Hematopoietic multipotent progenitor cell treated with erythropoietin and hydrocortisone succinate and interleukin-3 and kit ligand, for 6 days (in vitro differentiated cells): ENCODE data around the gene BRD3OS.

Experiments used
- DNase-seq: peaks from one replicate; pipeline ENCODE4 v3.0.0-alpha.2; 2015

Gene BRD3OS

DNA sequence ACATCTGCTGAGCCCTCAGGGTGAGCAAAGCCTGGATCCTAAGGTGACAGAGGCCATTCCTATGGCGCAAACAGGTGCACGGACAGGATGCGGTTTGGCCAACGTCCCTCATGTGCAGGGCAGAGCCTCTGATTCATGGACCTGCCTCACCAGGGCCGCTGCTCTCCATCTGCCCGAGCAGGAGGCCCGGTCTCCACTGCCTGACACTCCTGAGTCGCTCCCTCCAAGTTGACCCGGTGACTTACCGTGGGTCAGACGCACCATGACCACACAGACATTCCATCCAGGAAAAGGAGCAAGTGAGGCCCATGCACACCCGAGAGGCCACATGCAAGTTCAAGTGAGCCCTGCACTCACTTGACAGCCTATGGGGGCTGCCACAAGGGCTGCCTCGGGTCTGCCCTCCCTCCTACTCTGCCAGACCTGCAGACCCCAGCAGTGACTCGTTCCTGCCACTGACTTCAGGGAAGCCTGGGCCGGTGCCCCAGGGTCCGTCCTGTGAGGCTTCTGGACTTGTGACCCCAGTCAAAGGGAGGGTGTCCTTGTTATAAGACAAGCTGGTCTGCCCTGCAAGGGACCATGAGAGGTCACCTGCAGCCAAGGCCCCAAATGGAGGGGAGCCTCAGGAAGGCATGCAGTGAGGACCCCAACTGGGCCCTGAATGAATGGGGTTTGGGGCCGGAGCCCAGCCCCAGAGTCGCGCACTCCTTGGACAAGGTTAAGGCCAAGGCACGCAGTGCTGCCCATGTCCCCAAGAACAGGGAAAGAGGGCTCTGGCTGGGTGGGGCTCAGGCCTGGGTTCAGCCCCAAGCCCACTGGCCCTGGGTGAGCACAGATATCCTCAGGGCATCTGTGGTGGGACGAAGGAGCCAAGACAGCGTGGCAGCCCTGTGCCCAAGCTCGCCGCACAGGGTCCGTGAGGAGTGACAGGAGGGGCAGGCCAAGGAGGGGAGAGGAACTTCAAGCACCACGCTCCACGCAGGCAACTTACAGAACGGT, 10.1 kb downstream of the BRD3OS start:
- DNase-seq = no peak

DNA sequence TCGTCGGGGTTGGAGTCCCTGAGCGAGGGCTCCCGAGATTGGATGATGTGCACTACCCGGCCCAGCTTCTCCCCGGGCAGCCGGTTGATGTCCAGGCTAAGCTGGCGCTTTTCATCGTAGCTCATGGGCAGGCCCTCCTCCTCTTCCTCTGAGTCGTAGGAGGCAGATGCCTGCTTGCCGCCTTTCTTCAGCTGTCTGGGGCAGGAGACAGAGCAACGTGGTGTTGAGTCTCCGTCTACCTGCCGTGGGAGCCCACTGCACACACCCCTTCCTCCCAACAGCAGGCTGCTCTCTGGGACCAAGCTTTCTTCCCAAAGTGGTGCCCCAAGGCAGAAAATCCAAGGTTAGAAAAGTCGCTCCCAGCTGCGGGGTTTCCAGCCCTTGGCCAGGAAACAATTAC, 10.8 kb downstream of the BRD3OS start:
- DNase-seq = no peak

DNA sequence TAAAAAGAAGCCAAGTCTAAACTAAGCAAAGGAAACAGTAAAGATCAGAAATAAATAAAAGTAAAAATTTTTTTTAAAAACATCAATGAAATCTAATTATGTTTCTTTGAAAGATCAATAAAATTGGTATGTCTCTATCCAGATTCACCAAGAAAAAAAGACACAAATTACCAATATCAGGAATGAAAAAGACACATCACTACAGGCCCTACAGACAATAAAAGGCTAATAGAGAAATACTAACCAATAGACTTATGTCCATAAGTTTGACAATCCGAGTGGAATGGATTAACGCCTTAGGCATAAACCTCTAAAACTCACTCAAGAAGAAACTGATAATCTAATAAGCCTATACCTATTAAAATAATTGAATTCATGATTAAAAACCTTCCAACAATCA, 12.4 kb downstream of the BRD3OS start:
- DNase-seq = no peak

DNA sequence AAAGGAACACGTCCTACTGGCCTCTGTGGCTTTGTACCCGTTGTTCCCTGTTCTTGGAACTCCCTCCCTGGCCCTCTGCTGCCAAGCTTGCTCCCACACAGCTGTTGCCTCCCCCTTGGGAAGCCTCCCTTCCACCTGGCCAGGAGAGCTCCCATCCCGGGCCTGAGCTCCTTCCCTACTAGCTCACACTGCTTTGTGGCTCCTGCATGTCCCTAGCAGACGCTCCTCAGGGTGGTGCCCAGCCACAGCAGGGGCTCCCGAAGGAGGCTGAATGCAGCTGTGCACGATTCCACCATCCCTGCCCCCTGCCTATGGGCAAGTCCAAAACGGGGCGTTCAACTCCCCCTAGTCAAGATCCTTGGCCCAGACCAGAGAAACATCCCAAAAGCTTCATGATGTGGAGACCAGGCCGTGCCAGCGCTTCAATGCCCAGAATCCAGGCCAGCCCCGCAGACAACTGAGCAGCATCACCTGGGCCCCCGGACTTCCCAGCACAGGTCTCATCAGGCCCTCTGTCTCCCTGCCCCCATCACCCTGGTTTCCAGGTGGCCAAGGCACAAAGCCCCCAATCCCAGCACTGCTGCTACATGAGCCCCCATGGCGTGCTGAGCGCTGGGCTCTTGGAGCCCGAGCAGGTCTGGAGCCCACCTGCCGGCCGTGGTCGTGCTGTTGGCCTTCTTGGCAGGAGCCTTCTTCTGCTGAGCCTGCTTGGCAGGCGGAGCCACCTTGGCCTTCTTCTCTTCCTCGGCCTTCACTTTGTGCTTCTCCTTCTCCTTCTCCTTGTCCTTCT, 14.3 kb downstream of the BRD3OS start:
- no peak for DNase-seq

DNA sequence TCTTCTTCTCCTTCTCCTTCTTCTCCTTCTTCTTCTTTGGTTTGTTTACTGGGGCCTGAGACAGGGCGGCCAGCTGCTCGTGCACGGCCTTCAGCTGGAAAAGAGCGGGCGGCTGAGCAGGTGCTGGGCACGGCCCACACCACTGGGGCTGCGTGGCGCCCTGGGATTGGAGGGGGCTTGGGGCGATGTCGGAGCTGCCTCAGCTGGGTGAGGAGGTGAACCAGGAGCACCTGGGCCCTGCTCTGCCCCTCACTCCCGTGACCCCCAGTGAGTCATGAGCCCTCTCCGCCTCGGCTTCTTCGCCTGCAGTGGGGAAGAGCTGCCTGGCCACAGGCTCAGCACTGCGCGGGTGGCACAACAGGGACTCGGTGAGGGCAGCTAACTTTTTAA, 14.9 kb downstream of the BRD3OS start:
- no peak for DNase-seq

DNA sequence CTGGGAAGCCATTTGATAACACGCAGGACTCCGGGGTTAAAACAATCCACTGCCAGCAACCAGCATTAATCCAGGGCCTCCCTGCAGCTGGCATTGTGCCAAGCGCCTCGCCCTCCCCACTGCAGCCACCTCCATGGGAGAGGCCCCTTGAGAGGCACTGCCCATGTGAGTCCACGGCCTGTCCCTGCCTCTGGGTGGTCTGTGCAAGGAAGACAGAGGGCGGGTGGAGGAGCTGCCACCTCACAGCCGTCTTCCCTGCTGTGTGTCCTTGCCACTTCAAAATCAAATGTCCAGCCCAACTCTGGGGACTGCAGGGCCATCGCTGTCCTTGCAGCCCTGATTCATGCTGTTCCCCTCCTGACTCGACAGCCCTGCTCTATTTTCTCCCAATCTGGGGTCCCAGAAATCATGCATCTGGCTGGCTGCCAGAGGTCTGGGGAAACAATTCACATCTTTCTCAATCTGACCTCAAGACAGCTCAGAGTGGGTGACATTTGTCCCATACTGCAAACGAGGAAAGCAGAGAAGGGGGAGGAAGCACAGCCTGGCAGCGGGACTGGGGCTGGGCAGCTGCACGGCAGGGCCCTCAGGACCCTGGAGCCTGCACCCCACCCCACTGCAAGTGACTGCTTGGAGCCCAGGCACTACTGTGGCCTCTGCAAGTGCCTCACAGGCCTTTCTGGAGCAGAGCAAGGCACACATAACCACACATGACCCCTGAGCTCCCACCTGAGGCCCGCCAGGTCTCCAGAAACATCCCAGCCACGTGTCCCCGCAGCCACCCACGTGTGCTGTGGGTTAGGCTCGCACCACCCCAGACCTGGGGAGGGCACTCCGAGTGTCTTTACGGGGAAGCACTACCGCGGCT, 15.7 kb downstream of the BRD3OS start:
- peak; percentile 55 for DNase-seq

DNA sequence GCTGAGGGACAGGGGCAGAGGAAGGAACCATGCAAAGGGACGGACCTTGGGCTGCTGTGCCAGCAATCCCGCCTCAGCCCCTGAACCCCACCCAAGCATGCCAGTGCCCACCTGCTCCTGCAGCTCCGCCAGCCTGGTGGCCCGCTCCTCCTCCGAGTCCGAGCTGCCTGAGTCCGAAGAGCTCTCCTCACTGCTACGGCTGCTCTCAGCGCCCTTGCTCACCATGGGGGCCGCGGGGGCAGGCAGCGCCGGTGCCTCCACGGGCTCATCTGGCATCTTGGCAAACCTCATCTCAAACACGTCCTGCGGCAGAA, 16.3 kb downstream of the BRD3OS start:
- no peak for DNase-seq

DNA sequence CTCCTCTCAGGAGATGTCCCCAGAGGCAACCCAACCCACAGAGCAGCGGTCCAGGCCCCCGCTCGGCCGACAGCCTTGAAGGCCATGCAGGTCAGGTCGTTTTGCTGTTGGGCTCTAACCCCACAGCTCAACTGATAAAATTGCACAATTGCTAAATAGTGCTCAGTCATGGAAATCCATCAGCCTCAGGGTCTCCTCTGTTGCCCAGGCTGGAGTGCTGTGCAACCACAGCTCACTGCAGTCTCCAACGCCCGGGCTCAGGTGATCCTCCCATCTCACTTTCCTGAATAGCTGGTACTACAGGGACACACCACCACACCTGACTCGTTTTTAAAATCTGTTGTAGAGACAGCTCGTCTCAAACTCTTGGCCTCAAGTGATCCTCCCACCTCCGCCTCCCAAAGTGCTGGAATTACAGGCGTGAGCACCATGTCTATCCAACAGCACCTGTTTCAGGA, 18.3 kb downstream of the BRD3OS start:
- peak; percentile 29 for DNase-seq

DNA sequence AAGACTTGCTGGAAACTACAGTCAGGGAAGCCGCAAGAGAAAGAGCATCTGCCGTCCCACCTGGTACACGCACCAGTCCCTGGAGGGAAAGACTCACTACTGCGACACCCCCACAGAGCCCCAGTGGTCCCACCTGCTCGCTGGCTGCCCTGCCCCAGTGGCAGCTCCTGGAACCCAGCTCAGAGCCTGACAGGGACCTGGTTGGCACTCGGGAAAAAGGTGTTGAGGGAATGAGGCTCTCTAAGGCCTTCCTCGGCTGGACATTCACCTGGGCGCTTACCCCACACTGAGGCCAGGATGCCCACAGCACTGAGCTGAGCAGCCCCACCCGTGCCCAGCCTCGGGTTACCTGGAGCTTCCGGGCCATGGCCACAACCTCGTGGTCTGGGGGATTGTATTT, 19.7 kb downstream of the BRD3OS start:
- DNase-seq = no peak

DNA sequence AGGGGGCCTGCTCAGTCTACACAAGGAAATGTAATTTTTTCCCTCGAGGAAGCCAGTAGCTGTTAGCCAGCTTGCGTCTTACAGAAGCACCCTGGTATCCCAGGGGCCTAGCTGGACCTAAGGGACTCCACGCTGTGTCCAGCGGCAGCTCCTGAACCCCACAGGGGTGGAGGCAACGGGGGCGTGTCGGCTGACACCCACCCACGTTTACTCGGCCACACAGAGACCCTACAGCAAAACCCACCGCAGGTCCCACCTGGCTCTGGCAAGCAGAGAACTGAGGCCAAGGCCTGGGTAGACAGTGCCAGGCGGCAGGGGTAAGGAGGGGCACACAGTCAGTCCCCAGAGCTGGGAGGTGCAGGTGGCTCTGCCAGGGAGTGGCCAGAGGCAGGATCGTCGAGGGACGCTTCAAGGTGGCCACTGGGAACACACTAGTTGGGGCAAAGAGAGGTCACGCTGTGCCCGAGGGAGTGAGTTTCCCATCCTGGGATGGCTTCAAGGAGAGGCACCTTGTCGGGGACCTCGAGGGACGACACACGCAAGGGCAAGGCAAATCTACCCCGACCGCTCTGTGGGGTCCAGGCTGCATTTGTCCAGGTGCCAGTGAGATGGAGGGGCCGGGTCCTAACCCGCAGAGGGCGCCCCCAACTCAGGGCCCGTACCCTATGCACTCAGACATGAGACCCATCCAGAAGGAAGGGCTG, 20.7 kb downstream of the BRD3OS start:
- no peak for DNase-seq

DNA sequence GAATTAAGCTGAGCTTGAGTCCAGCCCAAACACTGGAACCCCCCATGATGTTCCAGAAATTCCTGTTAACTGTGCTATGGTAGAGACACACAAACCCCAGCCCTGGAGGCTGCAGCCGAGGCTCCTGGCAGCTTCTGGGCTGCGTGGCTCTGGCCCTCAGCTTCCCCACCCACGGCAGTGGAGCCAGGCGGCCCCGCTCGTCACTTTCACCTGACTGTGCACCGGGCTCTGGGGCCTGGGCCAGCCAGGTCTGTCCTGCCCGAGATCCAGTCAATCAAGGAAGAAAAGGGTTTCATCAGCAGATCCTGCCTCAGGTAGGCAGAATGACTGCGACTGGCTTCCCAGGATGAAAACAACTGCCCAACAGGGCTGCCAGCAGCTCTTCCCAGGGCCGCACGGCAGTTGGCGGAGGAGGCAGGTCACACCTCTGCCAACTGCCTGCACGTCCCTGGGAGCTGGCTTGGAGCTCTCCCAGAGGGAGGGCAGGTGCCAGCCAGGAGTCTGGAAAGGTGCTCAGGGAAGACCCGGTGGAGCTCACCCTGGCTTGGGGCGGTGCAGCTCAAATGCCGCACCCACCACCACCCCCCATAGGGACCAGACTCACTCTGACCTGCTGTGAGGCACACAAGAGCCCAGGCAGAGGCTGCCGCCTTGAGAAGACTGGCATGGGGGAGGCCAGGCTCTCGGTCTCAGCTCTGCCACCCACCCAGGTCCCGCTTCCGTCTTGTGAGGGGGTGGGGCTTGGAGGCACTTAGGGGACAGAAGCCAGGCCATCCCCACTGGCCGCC, 21.8 kb downstream of the BRD3OS start:
- DNase-seq = no peak

DNA sequence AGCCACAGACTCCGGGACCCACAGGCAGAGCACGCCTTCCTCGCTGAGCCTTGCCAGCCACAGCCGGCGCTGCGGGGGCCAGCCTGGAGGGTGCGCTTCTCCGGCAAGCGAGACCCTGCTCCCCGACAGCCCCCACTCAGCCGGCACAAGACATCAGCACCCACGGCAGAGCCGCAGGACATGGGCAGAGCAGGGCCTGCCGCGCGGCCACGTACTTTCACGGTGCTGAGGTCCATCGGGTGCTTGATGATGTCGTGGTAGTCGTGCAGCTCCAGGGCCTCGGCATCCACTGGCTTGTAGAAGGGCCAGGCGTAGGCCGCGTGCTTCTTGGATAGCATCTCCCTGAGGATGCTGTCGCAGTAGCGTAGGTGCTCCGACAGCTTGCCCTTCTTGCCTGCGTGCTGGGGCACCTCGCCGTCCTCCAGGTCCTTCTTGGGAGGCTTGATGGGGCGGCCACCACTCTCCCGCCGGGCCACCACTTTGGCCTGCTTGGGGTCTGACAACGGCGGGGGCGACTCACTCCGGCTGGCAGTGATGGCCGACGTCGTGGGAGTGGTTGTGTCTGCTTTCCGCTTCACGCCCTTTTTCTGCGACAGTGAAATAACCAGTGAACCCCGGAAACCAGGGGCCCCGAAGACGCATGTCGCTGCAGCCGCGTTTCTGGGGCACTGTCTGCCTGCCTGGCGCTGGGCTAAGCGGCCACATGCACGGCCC, 22.7 kb downstream of the BRD3OS start:
- no peak for DNase-seq

DNA sequence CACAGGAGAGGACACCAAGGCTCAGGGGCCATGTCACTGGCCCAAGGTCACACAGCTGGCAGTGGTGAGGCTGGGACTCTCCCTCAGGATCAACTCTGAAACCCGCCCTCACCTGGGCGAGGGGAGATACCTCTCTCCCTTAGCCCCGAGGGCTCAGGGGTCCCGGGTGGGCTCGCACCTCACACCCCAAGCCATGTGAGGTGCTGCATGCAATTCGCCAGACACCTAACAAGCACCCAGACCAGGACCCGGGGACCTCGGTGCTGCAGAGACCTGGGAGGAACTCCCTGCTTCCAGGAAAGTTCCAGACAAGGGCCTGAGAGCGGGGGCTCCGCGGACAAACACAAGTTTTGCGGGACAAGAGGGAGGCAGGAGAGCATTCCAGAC, 23.3 kb downstream of the BRD3OS start:
- no peak for DNase-seq

DNA sequence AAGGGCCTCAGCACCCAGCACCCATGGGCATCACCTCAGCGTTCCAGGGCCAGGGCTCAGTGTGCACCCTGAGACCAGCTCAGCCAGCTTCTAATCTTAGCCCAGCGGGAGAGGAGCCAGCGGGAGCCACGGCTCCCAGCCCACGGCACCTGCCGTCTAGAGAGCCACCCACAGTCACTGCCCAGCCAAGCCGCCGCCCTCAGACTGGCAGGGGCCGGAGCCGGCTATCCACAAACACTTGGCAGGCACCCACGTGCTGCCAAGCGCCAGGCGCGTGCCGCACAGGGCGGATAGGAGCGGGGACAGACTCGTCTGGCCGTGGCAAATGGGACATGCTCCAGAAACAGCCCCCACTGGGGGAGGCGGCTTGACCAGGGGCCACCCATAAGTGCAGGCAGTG, 24.0 kb downstream of the BRD3OS start:
- no peak for DNase-seq

DNA sequence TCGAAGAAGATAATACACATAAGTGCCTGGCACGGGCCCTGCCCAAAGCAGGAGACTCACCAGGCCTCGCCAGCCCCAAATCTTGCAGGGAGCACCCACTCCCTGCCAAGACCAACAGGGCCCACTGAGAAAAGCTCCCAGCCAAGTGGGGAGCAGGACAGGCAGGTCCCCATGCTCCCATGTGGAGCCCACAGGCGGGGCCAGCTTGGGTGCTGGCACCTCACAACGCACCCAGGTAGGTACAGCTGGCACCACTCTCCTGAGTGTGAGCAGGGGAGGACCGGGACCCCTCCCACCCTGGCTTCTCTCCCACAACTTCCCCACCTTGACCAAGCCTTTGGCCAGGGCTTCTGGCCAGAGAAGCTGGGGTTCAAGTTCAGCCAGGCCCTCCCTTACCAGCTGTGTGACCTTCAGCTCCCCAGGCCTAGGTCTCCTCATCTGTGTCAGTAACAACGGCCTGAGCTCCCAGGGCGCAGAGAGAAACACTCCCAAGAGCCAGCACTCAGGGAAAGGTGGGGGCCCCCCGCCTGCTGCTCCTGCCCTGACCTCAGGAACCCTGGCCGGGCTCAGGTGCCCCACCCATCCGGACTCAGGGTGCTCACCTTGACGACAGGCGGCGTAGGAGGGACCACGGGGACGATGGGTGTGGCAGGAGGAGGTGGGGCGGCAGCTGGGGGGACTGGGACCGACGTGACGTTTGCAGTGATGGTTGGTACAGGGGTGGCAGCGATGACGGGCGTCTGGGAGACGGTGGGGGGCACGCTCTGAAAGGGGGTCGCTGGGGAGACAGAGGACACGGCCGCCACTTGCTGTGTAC, 24.7 kb downstream of the BRD3OS start:
- no peak for DNase-seq

DNA sequence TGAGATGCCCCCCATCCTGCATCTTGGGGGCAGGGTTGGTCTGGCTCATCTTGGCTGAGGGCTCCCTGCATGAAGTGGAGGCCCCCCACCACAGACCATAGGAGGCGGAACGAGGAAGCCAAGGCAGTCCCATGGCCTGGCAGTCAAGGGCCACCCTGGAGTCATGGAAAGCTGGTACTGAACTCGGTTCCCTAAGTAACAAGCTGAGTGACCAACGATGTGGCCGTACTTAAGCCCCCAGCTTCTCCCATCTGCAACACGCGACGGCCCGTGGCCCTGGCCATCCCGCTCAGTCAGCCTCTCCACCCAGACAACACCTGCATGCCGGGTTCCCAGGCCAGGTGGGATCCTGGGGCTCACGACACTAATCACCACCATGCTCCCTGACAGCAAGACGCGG, 25.4 kb downstream of the BRD3OS start:
- no peak for DNase-seq

DNA sequence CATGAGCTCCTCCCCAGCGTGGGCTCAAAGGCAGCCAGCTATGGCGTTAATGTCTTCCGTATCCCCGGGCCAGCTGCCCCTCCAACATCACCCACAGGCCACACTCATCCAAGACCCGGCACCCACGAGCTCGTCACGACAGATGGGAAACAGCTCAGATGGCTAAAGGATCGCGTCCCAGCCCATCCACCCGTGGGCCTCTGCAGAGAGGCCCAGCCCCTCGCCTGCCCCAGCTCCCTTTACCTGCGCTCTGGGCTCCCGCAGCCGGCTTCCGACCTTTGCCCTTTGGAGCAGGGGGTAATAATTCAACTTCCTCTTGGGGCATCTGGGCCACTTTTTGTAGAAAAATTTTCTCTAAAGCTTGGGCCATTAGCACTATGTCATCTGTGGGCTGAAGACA, 26.0 kb downstream of the BRD3OS start:
- no peak for DNase-seq

DNA sequence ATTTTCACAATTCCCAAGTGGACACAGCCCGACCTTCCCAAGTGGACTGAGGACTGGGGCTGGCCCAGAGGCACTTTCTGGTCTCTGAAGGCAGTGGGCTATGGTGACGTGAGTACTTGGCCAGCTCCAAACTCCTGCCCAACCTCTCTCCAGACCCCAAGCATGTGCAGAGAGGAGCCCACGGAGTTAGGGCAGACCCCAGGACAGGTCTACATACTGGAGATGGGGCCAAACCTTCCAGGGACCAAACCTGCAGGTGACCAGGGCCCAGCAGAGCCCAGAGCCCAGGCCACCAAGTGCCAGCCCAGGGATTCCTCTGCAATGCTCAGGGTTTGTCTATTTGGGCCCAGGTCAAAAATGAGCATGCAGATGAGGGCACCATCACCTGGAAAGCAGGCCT, 27.2 kb downstream of the BRD3OS start:
- no peak for DNase-seq

DNA sequence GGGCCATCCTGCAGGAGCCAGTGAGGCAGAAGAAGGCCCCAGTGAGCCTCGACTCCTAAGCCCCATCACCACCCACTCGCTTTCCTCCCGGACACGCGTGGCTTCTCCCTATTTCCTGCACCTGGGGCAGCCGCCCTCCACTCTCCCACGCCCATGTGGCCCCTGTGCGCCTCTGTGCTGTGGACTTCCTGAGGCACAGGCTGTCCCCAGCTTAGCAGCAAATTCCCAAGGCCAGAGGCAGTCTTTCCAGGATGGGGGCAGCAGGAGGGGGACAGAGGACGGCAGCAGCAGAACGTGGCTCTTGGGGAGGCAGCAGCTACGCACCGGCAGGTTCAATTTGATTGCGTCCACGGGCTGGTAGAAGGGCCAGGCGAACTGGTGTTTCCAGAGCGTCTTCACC, 27.7 kb downstream of the BRD3OS start:
- DNase-seq = no peak

DNA sequence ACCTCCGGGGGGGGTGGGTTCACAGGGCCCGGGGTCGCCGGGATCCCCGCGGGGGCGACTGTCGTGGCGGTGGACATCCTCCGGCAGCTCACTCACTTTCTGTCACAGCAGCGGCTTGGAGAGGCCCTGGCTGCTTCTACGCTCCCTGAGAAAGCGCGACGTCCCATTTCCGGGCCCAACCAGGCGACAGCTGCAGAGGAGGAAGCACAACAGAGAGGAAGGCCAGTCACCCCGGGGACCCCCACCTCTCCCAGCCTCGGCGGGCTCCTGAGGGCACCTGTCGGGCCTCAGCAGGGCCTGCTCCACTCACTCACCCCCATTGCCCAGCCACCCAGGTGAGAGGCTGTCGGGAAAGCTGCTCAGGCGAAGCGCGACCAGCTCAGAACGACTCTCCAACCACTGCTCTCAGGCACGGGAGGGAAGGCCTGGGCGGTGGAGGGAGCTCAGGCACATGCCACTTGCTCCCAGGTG, 28.2 kb downstream of the BRD3OS start:
- no peak for DNase-seq
